ENCODE data around the gene HPF1. TPM values are rescaled to one million over a fixed set of nuclear protein-coding genes. Genes with fewer than 3 reads are reported as not detected.

HPF1 gene
- total RNA-seq, 3 donors from 2014 or later = 20.0 to 28.1 (median 27.5) TPM

- Histone ChIP-seq H3K4me3 (no peak overlapping the region), H3K27ac (no peak overlapping the region), H3K36me3 (no peaks in the 10 kb centered on the region), H3K9me3 (no peaks in the 10 kb centered on the region), H3K27me3 (no peaks in the 10 kb centered on the region), H3K4me1 (no peaks in the 10 kb centered on the region)
- intact Hi-C loops (cut with DNase I; ENCODE audit: low total_unique reads) = no loop called here
- TF ChIP-seq CTCF (IDR thresholded peaks at IDR 0.05) (no peak), POLR2AphosphoS5 (IDR thresholded peaks at IDR 0.05) (no peak), POLR2A (IDR thresholded peaks at IDR 0.05) (no peak)
- DNase-seq (ENCODE audit: low spot score in 2 of 2) = no peak
Measured at GRCh38 chr4:169689681-169690080, 68.1 kb downstream of the HPF1 start.

- TF ChIP-seq CTCF (IDR thresholded peaks at IDR 0.05) (no peak), POLR2AphosphoS5 (IDR thresholded peaks at IDR 0.05) (no peak), POLR2A (IDR thresholded peaks at IDR 0.05) (no peak)
- H3K4me1 ChIP-seq = no peaks in the 10 kb centered on the region
- no peak for DNase-seq (ENCODE audit: low spot score in 2 of 2)
- H3K9me3 ChIP-seq = no peaks in the 10 kb centered on the region
- intact Hi-C loops (cut with DNase I; ENCODE audit: low total_unique reads) = no loop called here
- no peaks in the 10 kb centered on the region for H3K36me3 ChIP-seq
- no peak overlapping the region for H3K4me3 ChIP-seq
- H3K27ac ChIP-seq = no peak overlapping the region
- no peaks in the 10 kb centered on the region for H3K27me3 ChIP-seq
Measured at GRCh38 chr4:169682372-169683047, 75.2 kb downstream of the HPF1 start.

Other genes with a start within 250 kb of the HPF1 start
- 10 to 100 TPM; 14.4 to 18.1 (median 14.7) TPM for gene NEK1, start 145.4 kb downstream of the HPF1 start, total RNA-seq
- 10 to 100 TPM; 26.4 to 65.7 (median 32.8) TPM for gene CLCN3, start 137.4 kb downstream of the HPF1 start, total RNA-seq

All from breast epithelium (tissue), 4 donors.